Astrocyte of the cerebellum (primary cell): Measurements from ENCODE around the gene SF3B2.
"Not testable (repeated sequence)": the region's sequence is repeated elsewhere in the genome, so short reads cannot be mapped to it uniquely, and the experiment has no call there.

Experiments
- DNase-seq: peaks from one replicate; pipeline ENCODE4 v3.0.0-alpha.2; 2011; ENCODE audit warnings: low read depth
- H3K4me3 ChIP-seq: 2 replicates; pipeline ENCODE4 v1.5.1; 2011; ENCODE audit warnings: mild to moderate bottlenecking, low read depth, low read length, moderate library complexity
- in situ Hi-C: cut with HindIII; loops from 2 replicates; pipeline ENCODE4 v1.10.0; 2017; ENCODE audit warnings: low sequenced_read_pairs
- TF ChIP-seq, protein P1 (sequence below): IDR thresholded peaks from 2 replicates; pipeline ENCODE4 v1.5.1; 2012; ENCODE audit warnings: low read length, low read depth, moderate library complexity, mild to moderate bottlenecking; ENCODE audit errors: missing control alignments

The SF3B2 gene

GRCh38 chr11:66112601-66113499, 60.7 kb downstream of the SF3B2 start:
- no peak overlapping the region for H3K4me3 ChIP-seq
- TF ChIP-seq, protein P1, sequence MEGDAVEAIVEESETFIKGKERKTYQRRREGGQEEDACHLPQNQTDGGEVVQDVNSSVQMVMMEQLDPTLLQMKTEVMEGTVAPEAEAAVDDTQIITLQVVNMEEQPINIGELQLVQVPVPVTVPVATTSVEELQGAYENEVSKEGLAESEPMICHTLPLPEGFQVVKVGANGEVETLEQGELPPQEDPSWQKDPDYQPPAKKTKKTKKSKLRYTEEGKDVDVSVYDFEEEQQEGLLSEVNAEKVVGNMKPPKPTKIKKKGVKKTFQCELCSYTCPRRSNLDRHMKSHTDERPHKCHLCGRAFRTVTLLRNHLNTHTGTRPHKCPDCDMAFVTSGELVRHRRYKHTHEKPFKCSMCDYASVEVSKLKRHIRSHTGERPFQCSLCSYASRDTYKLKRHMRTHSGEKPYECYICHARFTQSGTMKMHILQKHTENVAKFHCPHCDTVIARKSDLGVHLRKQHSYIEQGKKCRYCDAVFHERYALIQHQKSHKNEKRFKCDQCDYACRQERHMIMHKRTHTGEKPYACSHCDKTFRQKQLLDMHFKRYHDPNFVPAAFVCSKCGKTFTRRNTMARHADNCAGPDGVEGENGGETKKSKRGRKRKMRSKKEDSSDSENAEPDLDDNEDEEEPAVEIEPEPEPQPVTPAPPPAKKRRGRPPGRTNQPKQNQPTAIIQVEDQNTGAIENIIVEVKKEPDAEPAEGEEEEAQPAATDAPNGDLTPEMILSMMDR: no peak
- in situ Hi-C loops: no loop called here
- peak; percentile 65 for DNase-seq

GRCh38 chr11:66114957-66115356, 62.8 kb downstream of the SF3B2 start:
- not testable (repeated sequence) for H3K4me3 ChIP-seq, DNase-seq
- in situ Hi-C loops: loop anchor here (5.0 kb wide), 1 partner anchor 33 kb away; no protein-coding TSS in a partner anchor

DNA sequence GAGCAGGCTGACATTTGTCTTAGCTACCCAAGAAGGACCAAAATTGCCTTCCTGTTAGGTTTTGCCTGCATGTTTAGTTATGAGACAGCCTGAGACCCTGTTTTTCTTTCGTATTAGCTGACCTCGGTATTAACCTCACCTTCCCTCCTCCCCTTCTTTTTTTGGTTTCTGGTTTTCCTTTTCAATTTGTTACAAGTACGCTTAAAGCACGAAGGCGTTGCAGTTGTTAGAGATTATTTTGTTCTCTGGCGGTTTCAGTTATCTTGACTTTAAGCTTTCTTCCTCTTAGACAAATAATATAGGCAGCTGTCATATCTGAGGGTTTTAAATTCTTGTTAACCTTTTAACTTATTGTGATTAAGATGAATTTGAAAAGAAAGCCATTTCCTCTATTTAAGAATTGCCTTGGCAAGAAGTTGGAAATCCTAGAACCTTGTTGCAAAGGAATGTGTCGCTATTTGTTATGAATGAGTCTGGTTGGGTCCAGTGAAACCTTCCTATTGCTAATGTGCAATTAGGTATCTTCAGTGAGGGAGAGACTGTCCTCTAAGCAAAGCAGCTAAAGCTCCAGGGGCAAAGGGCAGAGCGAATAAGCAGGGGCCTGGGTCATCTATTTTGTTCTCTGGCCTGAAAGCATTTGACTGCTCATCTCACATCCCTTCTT, 63.6 kb downstream of the SF3B2 start:
- TF ChIP-seq, protein P1: no peak
- no peak for DNase-seq
- no peak overlapping the region for H3K4me3 ChIP-seq
- in situ Hi-C loops: loop anchor here (5.0 kb wide), 1 partner anchor 33 kb away; no protein-coding TSS in a partner anchor

DNA sequence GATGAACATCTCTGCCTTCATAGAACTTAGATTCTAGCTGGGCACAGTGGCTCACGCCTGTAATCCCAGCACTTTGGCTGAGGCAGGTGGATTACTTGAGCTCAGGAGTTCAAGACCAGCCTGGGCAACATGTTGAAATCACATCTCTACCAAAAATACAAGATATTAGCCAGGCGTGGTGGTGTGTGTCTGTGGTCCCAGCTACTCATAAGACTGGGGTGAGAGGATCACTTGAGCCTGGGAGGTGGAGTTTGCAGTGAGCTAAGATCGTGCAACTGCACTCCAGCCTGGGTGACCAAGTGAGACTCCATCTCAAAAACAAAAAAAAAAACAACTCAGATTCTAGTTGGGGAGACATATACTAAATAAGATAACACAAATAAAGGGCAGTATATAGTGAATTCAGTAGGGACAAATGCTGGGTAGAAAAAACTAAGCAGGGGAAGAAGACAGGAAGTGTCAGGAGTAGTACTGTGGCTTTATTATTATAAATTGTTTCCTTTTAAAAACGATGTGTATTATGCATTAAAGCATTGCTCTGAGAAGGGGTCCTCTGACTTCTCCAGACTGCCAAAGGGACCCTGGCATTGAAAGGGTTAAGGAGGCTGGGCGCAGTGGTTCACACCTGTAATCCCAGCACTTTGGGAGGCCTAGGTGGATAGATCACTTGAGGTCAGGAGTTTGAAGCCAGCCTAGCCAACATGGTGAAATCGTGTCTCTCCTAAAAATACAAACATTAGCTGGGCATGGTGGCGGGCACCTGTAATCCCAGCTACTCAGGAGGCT, 64.6 kb downstream of the SF3B2 start:
- TF ChIP-seq, protein P1: no peak
- in situ Hi-C loops: loop anchor here (5.0 kb wide), 1 partner anchor 34 kb away; no protein-coding TSS in a partner anchor
- H3K4me3 ChIP-seq: no peak overlapping the region
- DNase-seq: no peak

DNA sequence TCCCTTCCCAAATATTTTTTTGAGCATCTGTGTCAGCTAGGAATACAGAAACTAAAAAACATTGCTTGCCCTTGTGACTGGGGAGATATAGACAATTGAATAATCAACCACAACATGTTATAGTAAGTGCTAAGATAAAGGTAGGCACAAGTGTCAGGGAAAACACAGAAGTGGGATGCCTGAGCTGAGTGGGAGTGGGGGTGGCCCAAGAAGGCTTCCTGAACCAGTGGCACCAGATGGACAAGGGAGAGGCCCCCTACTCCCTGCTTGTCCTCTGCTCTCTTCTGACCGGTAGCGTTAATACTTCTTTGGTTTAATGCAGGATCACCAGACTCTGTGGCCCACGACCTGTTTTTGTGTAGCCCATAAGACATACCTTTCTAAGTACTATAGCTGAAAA, 66.7 kb downstream of the SF3B2 start:
- in situ Hi-C loops: loop anchor here (5.0 kb wide), 1 partner anchor 37 kb away; no protein-coding TSS in a partner anchor
- H3K4me3 ChIP-seq: no peak overlapping the region
- no peak for DNase-seq
- TF ChIP-seq, protein P1: no peak
